ENCODE data around the gene COL27A1.

COL27A1 gene

GRCh38 chr9:114131808-114132549 is 23.4 kb upstream of the COL27A1 start:
- TF ChIP-seq CTCF (conservative IDR thresholded peaks at IDR 0.05; ENCODE audit: low read depth, low read length): no peak
- DNase-seq (ENCODE audit: low read depth): no peak
- no peak overlapping the region for H3K4me3 ChIP-seq (ENCODE audit: low read depth, low read length)

- no peak overlapping the region for H3K4me3 ChIP-seq (ENCODE audit: low read depth, low read length)
- TF ChIP-seq CTCF (conservative IDR thresholded peaks at IDR 0.05; ENCODE audit: low read depth, low read length): no peak
- DNase-seq (ENCODE audit: low read depth): no peak
Observed at GRCh38 chr9:114132550-114132918, 22.8 kb upstream of the COL27A1 start.

- no peak for DNase-seq (ENCODE audit: low read depth)
- H3K4me3 ChIP-seq (ENCODE audit: low read depth, low read length): no peak overlapping the region
- no peak for TF ChIP-seq CTCF (conservative IDR thresholded peaks at IDR 0.05; ENCODE audit: low read depth, low read length)
Observed at GRCh38 chr9:114134827-114135396, 20.4 kb upstream of the COL27A1 start.

- no peak overlapping the region for H3K4me3 ChIP-seq (ENCODE audit: low read depth, low read length)
- no peak for TF ChIP-seq CTCF (conservative IDR thresholded peaks at IDR 0.05; ENCODE audit: low read depth, low read length)
- DNase-seq (ENCODE audit: low read depth): no peak
Observed at GRCh38 chr9:114137831-114138230, 17.5 kb upstream of the COL27A1 start.

- no peak for DNase-seq (ENCODE audit: low read depth)
- H3K4me3 ChIP-seq (ENCODE audit: low read depth, low read length): no peak overlapping the region
- no peak for TF ChIP-seq CTCF (conservative IDR thresholded peaks at IDR 0.05; ENCODE audit: low read depth, low read length)
Observed at GRCh38 chr9:114138552-114138971, 16.8 kb upstream of the COL27A1 start.

- no peak for TF ChIP-seq CTCF (conservative IDR thresholded peaks at IDR 0.05; ENCODE audit: low read depth, low read length)
- DNase-seq (ENCODE audit: low read depth): no peak
- no peak overlapping the region for H3K4me3 ChIP-seq (ENCODE audit: low read depth, low read length)
Observed at GRCh38 chr9:114139071-114139470, 16.3 kb upstream of the COL27A1 start.

- no peak for TF ChIP-seq CTCF (conservative IDR thresholded peaks at IDR 0.05; ENCODE audit: low read depth, low read length)
- no peak overlapping the region for H3K4me3 ChIP-seq (ENCODE audit: low read depth, low read length)
- no peak for DNase-seq (ENCODE audit: low read depth)
Observed at GRCh38 chr9:114140401-114140800, 14.9 kb upstream of the COL27A1 start.
